Osteocyte (in vitro differentiated cells): ENCODE measurements around the gene EFNB3. TPM values are rescaled to one million over a fixed set of nuclear protein-coding genes. Genes with fewer than 3 reads are reported as not detected.
A peak's percentile ranks its signal among the peaks of the same experiment; 100 is the strongest.

ENCODE experiments used
- DNase-seq: peaks from one replicate; pipeline ENCODE4 v3.0.0; 2021; ENCODE audit warnings: mixed read lengths; ENCODE audit not compliant: unreplicated experiment; ENCODE audit errors: extremely low spot score
- H3K27ac Mint-ChIP-seq: one replicate; pipeline ENCODE4 v1.8.0; 2021; ENCODE audit warnings: mild to moderate bottlenecking, mixed read lengths; ENCODE audit not compliant: unreplicated experiment
- H3K27me3 Mint-ChIP-seq: one replicate; pipeline ENCODE4 v1.8.0; 2021; ENCODE audit warnings: mixed read lengths; ENCODE audit not compliant: unreplicated experiment
- H3K36me3 Mint-ChIP-seq: one replicate; pipeline ENCODE4 v1.8.0; 2021; ENCODE audit warnings: mixed read lengths; ENCODE audit not compliant: unreplicated experiment
- H3K4me1 Mint-ChIP-seq: one replicate; pipeline ENCODE4 v1.8.0; 2021; ENCODE audit warnings: mixed read lengths; ENCODE audit not compliant: unreplicated experiment
- H3K4me3 Mint-ChIP-seq: one replicate; pipeline ENCODE4 v1.8.0; 2021; ENCODE audit warnings: mild to moderate bottlenecking, moderate library complexity, mixed read lengths; ENCODE audit not compliant: unreplicated experiment
- H3K9me3 Mint-ChIP-seq: one replicate; pipeline ENCODE4 v1.8.0; 2021; ENCODE audit warnings: mixed read lengths; ENCODE audit not compliant: unreplicated experiment
- CTCF ChIP-seq: fragments of 200-600 bp; sonication (generic); IDR thresholded peaks from 2 replicates; pipeline ENCODE4 v1.5.0; 2021; ENCODE audit warnings: antibody characterized with exemption, mild to moderate bottlenecking, moderate library complexity
- total RNA-seq: library from RNA; stranded (reverse); gene quantifications from 2 replicates; pipeline ENCODE4 v1.2.1, GENCODE V29; 2021

EFNB3 gene
- total RNA-seq, 1 donor from 2014 or later, result 12.7 TPM

GRCh38 chr17:7687908-7688807 lies 16.8 kb upstream of the EFNB3 start, which contains the start of gene WRAP53:
WRAP53 (plus strand) TSS chr17:7688477; CDS start chr17:7688649, 172 bp downstream.
- no peaks in the 10 kb centered on the region for H3K27me3 Mint-ChIP-seq
- no peaks in the 10 kb centered on the region for H3K9me3 Mint-ChIP-seq
- H3K4me3 Mint-ChIP-seq, result peak within 1 kb of the TSS; percentile 95
- peak; percentile 100 for TF ChIP-seq CTCF
- peaks cover 33% of the 10 kb centered on the region for H3K4me1 Mint-ChIP-seq
- peaks cover 3% of the 10 kb centered on the region for H3K36me3 Mint-ChIP-seq
- DNase-seq, result peak; percentile 99
- H3K27ac Mint-ChIP-seq, result peak within 1 kb of the TSS; percentile 99

- peak overlapping the region; percentile 95 for H3K4me3 Mint-ChIP-seq
- H3K27me3 Mint-ChIP-seq, result no peaks in the 10 kb centered on the region
- no peak for DNase-seq
- H3K36me3 Mint-ChIP-seq, result peaks cover 3% of the 10 kb centered on the region
- peak overlapping the region; percentile 90 for H3K27ac Mint-ChIP-seq
- no peak for TF ChIP-seq CTCF
- no peaks in the 10 kb centered on the region for H3K9me3 Mint-ChIP-seq
- peaks cover 33% of the 10 kb centered on the region for H3K4me1 Mint-ChIP-seq
Observed at GRCh38 chr17:7688808-7689316, 16.1 kb upstream of the EFNB3 start.

- Mint-ChIP-seq H3K27me3 (no peaks in the 10 kb centered on the region), H3K4me1 (no peaks in the 10 kb centered on the region), H3K9me3 (no peaks in the 10 kb centered on the region), H3K36me3 (peaks cover 9% of the 10 kb centered on the region), H3K27ac (no peak overlapping the region), H3K4me3 (no peak overlapping the region)
- no peak for TF ChIP-seq CTCF
- no peak for DNase-seq
Observed at GRCh38 chr17:7695586-7695985, 9.4 kb upstream of the EFNB3 start.

GRCh38 chr17:7697828-7698588 lies 7.0 kb upstream of the EFNB3 start:
- H3K36me3 Mint-ChIP-seq, result peaks cover 7% of the 10 kb centered on the region
- TF ChIP-seq CTCF, result no peak
- no peak overlapping the region for H3K27ac Mint-ChIP-seq
- no peaks in the 10 kb centered on the region for H3K4me1 Mint-ChIP-seq
- H3K4me3 Mint-ChIP-seq, result no peak overlapping the region
- no peaks in the 10 kb centered on the region for H3K9me3 Mint-ChIP-seq
- DNase-seq, result no peak
- no peaks in the 10 kb centered on the region for H3K27me3 Mint-ChIP-seq

GRCh38 chr17:7700510-7700909 lies 4.5 kb upstream of the EFNB3 start:
- Mint-ChIP-seq H3K27ac (no peak overlapping the region), H3K4me3 (no peak overlapping the region), H3K36me3 (peaks cover 2% of the 10 kb centered on the region), H3K4me1 (peaks cover 15% of the 10 kb centered on the region), H3K9me3 (no peaks in the 10 kb centered on the region), H3K27me3 (no peaks in the 10 kb centered on the region)
- TF ChIP-seq CTCF, result no peak
- DNase-seq, result no peak
